Ishikawa (cell line): ENCODE data around the gene SPG11.

ENCODE experiments used
- CEBPB ChIP-seq: IDR thresholded peaks from 2 replicates; pipeline ENCODE4 v1.6.1; 2012
- CREB1 ChIP-seq: IDR thresholded peaks from 2 replicates; pipeline ENCODE4 v1.6.1; 2012; ENCODE audit warnings: low read depth
- EGR1 ChIP-seq: IDR thresholded peaks from 2 replicates; pipeline ENCODE4 v1.6.1; 2012
- EP300 ChIP-seq: IDR thresholded peaks from 2 replicates; pipeline ENCODE4 v1.6.1; 2012; ENCODE audit warnings: borderline replicate concordance
- FOXM1 ChIP-seq: IDR thresholded peaks from 2 replicates; pipeline ENCODE4 v1.6.1; 2012; ENCODE audit warnings: low read depth, borderline replicate concordance
- MAX ChIP-seq: IDR thresholded peaks from 2 replicates; pipeline ENCODE4 v1.6.1; 2012
- NFIC ChIP-seq: IDR thresholded peaks from 2 replicates; pipeline ENCODE4 v1.6.1; 2012
- RAD21 ChIP-seq: IDR thresholded peaks from 2 replicates; pipeline ENCODE4 v1.6.1; 2012; ENCODE audit warnings: low read depth
- REST ChIP-seq: IDR thresholded peaks from 2 replicates; pipeline ENCODE4 v1.6.1; 2012; ENCODE audit warnings: low read depth, mild to moderate bottlenecking
- TAF1 ChIP-seq: IDR thresholded peaks from 2 replicates; pipeline ENCODE4 v1.6.1; 2012; ENCODE audit warnings: low read depth, mild to moderate bottlenecking
- TCF12 ChIP-seq: IDR thresholded peaks from 2 replicates; pipeline ENCODE4 v1.6.1; 2012; ENCODE audit warnings: low read depth
- TEAD4 ChIP-seq: IDR thresholded peaks from 2 replicates; pipeline ENCODE4 v1.6.1; 2012
- USF1 ChIP-seq: IDR thresholded peaks from 2 replicates; pipeline ENCODE4 v1.6.1; 2012
- YY1 ChIP-seq: IDR thresholded peaks from 2 replicates; pipeline ENCODE4 v1.6.1; 2012; ENCODE audit warnings: low read depth
- ZBTB7A ChIP-seq: IDR thresholded peaks from 2 replicates; pipeline ENCODE4 v1.6.1; 2012; ENCODE audit warnings: low read depth

SPG11 gene, protein sequence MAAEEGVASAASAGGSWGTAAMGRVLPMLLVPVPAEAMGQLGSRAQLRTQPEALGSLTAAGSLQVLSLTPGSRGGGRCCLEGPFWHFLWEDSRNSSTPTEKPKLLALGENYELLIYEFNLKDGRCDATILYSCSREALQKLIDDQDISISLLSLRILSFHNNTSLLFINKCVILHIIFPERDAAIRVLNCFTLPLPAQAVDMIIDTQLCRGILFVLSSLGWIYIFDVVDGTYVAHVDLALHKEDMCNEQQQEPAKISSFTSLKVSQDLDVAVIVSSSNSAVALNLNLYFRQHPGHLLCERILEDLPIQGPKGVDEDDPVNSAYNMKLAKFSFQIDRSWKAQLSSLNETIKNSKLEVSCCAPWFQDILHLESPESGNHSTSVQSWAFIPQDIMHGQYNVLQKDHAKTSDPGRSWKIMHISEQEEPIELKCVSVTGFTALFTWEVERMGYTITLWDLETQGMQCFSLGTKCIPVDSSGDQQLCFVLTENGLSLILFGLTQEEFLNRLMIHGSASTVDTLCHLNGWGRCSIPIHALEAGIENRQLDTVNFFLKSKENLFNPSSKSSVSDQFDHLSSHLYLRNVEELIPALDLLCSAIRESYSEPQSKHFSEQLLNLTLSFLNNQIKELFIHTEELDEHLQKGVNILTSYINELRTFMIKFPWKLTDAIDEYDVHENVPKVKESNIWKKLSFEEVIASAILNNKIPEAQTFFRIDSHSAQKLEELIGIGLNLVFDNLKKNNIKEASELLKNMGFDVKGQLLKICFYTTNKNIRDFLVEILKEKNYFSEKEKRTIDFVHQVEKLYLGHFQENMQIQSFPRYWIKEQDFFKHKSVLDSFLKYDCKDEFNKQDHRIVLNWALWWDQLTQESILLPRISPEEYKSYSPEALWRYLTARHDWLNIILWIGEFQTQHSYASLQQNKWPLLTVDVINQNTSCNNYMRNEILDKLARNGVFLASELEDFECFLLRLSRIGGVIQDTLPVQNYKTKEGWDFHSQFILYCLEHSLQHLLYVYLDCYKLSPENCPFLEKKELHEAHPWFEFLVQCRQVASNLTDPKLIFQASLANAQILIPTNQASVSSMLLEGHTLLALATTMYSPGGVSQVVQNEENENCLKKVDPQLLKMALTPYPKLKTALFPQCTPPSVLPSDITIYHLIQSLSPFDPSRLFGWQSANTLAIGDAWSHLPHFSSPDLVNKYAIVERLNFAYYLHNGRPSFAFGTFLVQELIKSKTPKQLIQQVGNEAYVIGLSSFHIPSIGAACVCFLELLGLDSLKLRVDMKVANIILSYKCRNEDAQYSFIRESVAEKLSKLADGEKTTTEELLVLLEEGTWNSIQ (N-terminal part only)

GRCh38 chr15:44663410-44664308 is at the start of gene SPG11:
SPG11 (minus strand) TSS chr15:44663662; CDS start chr15:44663647, 15 bp downstream.
- TF ChIP-seq RAD21 (peak; percentile 93), CREB1 (no peak), USF1 (peak; percentile 93), TAF1 (peak; percentile 90), MAX (peak; percentile 89), ZBTB7A (no peak), EGR1 (no peak), REST (no peak), TCF12 (no peak), EP300 (peak; percentile 8; the same call in 1 of the 2 replicates), TEAD4 (no peak), FOXM1 (no peak), NFIC (no peak), CEBPB (no peak), YY1 (peak; percentile 97)

GRCh38 chr15:44712346-44713005 is 49.0 kb upstream of the SPG11 start:
- TF ChIP-seq FOXM1 (no peak), YY1 (no peak), MAX (no peak), REST (no peak), EP300 (no peak), TEAD4 (no peak), TCF12 (no peak), CEBPB (no peak), TAF1 (no peak), ZBTB7A (no peak)

- TF ChIP-seq ZBTB7A = no peak
- TF ChIP-seq YY1 = no peak
- no peak for TF ChIP-seq USF1
- TF ChIP-seq REST = no peak
- TF ChIP-seq RAD21 = no peak
- TF ChIP-seq TCF12 = no peak
- TF ChIP-seq EGR1 = no peak
- TF ChIP-seq CEBPB = no peak
- TF ChIP-seq CREB1 = no peak
- TF ChIP-seq MAX = no peak
- TF ChIP-seq TAF1 = no peak; the same call in 1 of the 2 replicates
- no peak for TF ChIP-seq FOXM1
- no peak for TF ChIP-seq EP300
- TF ChIP-seq NFIC = no peak
- no peak for TF ChIP-seq TEAD4
These were observed 48.4 kb upstream of the SPG11 start for GRCh38 chr15:44711743-44712345.
